Loucy (cell line): ENCODE data around the gene NDUFS5.

Source experiments
- CTCF ChIP-seq: fragments of 200-600 bp; sonication (generic); conservative IDR thresholded peaks from 2 replicates; pipeline ENCODE4 v1.5.1; 2014; ENCODE audit warnings: mild to moderate bottlenecking, antibody characterized with exemption, low read length
- EZH2phosphoT487 ChIP-seq: fragments of 200-600 bp; IDR thresholded peaks from 2 replicates; pipeline ENCODE4 v1.6.1; 2018; ENCODE audit warnings: antibody characterized with exemption, mild to moderate bottlenecking, moderate library complexity, borderline replicate concordance

- TF ChIP-seq CTCF (no peak), EZH2phosphoT487 (no peak)
Measured at GRCh38 chr1:39050001-39050400, 23.9 kb downstream of the NDUFS5 start.
